ENCODE measurements around the gene CRISPLD2.
"Not testable (repeated sequence)": the region's sequence is repeated elsewhere in the genome, so short reads cannot be mapped to it uniquely, and the experiment has no call there.

The CRISPLD2 gene

DNA sequence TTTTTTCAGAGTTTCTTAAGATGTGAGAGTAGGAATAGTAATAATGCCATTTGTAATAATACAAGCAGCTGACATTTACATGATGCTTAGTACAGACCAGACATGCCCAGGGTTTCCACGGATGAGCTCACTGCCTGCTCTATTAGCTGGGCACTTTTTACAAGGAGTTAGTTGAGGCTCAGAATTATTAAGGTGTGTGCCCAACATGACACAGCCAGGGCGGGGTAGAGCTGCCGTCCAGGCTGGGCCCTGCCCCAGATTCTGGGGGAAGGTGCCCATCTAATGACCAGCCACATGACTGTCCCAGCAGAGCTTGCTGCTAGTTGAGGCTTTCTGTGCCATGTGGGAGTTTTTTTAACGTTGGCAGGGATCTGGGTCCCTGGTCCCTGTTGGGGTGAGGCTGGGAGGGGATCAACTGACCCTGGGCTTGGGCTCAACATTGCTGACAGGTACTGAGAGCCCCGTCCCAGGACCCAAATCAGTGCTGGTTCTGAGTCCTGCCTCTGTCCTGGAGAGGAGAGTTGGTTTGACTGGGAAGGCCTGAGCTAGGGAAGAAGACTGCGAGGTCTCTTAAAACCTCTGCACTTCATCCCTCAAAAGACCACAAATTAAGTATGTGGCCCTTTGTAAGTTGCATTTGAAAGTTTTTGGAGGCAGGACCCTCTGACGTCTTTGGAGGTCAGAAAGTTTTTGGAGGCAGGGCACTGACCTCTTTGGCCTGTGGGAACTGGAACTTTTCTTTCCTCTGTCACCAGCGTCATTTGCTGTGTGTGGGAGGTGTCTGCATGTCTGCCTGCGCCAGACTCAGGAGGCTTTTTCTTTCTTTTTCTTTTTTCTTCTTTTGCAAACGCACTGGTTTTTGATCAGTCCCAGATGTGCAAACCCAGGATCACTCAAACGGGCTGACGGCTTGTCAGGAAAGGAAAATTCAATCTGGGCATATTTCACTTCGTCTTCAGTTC, 2.2 kb downstream of the CRISPLD2 start:
- no peak for DNase-seq (ENCODE audit: low read depth)

DNA sequence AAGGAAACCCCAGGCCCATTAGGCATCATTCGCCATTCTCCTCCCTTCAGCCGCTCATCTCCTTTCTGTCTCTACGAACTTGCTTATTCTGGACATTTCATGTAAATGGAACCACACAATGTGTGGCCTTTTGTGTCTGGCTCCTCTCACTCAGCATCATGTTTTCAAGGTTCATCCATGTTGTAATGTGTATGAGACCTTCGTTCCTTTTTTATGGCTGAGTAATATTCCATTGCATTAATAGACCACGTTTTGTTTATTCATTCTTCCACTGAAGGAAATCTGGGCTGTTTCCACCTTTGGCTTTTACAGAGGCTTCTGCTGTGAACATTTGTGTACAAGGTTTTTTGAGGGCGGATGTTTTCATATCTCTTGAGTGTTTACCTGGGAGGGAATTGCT, 3.2 kb downstream of the CRISPLD2 start:
- no peak for DNase-seq (ENCODE audit: low read depth)

DNA sequence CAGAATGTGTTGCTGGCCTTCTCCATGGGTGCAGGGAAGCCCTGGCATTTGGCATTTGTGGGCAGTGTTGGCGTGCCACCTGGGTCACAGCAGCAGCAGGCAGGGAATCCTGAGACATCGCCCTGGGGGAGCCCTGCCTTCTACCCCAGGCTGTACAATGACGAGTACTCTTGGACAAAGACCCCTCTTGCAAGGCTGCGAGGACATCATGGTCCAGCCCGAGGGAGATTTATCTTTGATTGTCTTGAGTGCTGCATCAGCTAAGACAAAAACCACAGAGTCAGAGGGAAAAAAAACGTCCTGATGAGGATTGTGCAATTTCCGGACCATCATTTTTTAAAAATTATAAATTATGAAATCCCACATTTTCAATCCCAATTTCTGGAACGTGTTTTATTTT, 3.7 kb downstream of the CRISPLD2 start:
- no peak for DNase-seq (ENCODE audit: low read depth)

DNA sequence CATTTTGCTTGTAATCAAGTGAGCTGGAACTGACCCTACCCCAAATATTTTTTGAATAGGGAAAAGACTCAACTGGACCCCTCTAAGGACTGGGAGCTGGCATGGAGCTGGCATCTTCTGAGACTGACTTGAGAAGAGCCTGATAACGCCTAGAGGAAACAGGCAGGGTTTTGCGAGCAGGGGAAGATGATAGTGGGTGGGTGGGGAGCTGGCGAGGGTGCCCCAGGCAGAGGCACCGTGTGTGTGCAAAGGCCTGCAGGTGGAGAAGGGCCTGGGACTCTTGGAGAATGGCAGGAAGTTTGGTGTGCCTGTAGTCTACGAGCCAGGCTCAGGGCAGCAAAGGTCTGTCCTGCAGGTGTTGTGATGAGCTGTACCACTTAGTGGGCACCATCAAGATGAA, 4.1 kb downstream of the CRISPLD2 start:
- DNase-seq (ENCODE audit: low read depth), result no peak

DNA sequence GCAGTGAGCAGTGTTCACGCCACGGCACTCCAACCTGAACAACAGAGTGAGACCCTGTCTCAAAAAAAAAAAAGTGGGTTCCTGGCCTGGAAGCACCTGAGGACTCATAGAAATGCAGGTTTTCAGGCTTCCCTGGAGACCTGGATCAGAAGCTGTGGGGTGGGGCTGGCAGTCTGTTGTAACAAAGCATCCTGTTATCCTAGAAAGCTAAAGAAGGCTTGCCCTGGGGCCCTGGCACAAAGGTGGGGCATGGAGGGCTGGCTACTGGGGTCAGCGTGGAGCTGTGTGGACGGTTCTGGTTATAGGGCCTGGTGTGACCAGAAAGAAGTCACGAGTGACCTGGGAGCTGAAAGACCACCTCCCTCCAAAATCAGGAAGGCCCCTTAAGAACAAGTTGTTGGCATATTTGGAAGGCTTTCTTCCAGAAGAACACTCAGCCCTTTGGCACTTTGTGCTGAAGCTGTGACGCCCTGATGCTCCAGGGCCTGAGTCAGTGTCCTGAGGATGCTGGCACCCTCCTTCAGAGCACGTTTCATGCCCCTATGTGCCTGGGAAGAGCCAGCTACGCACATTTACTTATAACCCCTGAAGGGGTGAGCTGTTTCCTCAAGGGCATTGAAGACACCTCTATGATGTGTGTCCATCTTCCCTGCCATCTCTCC, 6.2 kb downstream of the CRISPLD2 start:
- DNase-seq (ENCODE audit: low read depth), result no peak

DNA sequence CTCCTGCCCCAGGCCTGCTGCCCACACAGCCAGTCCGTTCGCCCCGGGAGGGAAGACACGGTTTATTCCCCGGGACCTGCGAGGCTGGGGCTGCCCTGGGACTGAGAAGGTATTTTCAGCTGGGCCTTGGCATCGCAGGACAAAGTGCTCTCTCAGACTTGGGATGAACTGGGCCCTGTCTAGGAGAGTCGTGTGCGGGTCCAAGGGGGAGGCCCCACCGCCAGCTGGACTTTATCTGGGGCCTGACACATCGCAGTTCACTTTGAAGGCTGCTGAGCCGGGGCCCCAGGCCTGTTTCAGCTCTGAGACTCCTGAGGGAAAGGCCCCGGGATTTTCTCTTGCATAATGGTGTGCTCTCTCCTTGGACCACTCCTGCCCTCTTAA, 6.8 kb downstream of the CRISPLD2 start:
- no peak for DNase-seq (ENCODE audit: low read depth)

DNA sequence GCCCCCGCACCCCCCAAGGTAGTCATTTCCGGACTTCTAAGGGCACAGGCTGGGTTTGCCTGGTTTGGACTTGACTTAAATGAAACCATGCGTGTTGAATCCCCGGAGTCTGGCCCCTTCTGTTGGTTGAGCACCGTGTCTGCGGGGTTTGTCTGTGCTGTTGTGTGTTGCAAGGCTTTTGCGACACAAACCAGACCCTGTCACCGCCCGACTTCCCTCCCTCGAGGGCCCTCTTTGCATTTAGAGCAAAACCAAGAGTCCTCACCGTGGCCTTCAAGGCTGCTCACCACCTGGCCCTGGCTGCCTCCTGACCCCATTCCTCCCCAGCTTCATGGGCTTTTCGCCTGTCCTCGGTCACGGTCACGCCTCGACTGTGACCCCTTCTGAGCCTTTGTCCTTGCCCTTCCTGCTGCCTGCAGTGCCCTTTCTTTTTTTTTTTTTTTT, 7.4 kb downstream of the CRISPLD2 start:
- no peak for DNase-seq (ENCODE audit: low read depth)

DNA sequence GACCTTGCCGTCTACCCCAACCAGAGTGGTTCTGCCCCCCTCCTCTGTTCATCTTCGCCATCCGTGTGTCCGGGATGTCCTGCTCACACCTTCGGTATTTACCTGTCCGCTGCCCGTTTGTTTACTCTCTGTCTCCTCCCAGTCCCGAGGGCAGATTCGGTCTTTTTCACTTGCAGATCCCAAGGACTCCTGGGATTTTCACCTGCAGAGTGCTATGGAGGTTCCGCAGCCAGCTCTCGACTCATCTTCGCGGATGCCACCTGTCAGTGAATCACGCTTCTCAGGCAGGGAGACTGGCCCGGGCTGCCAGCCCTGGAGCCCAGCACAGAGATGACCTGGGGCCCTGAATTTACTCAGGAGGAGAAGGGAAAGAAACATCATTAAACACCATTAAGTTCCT, 8.1 kb downstream of the CRISPLD2 start:
- no peak for DNase-seq (ENCODE audit: low read depth)

DNA sequence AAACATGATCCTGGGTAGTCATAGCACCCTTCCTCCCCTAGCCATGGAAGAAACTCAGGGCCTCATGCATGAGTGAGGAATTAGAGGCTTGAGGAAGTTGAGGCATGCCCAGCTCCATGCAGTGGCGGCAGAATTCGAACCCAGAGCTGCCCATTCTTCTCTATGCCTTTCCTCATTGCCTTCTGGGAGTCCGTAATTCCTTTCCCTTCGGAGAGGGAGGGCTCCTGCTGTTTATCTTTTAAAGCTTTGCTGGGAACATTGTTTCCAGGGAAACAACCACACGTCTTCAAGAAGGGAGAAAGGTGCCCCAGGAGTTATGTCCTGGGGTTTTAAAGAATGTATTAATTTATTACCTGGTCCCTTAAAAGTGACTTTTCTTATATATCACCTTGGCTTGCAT, 8.5 kb downstream of the CRISPLD2 start:
- no peak for DNase-seq (ENCODE audit: low read depth)

DNA sequence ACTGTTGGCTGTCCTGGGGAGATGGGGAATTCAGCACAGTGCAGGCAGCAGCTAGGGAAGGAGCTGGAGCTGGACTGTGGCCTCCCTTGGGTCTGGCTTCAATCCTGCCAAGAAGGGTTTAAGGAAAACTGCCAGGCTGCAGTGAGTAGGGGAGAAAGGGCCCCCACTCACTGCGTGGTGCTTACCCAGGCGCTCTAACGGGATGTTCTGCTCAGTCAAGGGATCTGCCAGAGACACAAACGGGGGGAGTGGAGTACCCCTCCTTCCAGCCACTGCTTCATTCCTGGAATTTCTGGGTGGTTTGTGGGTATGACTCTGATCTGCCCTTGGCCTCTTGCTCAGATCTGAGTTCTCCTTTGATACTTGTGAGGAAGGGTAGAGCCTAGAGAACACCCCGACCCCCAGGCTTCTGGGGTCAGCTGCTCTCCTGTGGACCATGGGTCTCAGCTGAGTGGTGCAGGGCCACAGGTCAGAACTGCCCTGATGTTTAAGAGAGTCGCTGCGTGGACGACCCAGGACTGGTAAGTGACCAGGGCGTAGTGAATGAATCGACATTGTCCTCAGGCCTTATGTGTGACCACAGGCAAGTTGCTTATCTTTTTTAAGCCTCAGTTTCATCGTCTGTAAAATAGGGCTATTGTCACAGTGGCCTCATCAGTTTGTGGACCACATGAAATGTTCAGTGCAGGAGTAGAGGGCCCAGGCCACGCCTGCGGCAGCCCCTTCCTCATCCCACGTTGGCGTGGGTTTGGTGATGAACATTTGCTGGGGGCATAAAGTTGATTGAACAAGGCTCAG, 9.6 kb downstream of the CRISPLD2 start:
- DNase-seq (ENCODE audit: low read depth), result no peak

DNA sequence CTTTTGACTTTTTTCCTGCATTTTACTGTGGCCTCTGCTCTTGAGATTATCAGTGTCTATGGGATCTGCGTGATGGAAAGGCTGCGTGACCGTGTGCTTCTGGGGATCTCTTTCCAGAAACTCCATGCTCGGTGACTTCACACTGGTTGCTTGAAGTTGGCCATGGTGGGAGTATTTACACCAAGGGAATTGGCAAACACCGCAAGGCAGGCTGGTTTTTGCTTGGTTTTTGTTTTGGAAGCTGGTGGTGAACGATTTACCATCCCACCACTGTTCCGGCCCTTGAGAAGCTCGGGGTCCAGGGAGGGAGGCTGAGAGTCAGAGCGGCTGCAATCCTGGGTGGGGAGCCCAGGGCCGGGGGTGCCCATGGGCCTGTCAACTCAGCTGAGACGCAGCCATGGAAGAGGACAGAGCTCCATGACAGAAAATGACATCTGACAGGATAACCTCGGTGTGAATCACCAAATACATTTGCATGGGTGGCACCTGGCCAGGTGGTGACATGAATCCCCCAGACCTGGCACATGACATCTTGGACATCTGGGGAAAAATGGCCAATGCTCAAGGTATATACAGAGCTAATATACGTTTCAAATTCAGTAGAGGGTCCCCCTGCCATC, 11.1 kb downstream of the CRISPLD2 start:
- DNase-seq (ENCODE audit: low read depth), result no peak

DNA sequence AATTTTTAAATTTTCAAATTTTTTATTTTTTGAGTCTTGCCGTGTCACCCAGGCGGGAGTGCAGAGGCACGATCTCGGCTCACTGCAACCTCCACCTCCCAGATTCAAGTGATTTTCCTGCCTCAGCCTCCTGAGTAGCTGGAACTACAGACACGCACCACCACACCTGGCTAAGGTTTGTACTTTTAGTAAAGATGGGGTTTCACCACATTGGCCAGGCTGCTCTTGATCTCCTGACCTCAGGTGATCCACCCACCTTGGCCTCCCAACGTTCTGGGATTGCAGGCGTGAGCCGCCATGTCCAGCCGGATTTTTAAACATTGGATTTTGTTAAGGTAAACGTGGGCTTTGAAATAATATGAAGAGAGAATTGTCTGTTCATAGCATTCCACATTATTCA, 11.9 kb downstream of the CRISPLD2 start:
- DNase-seq (ENCODE audit: low read depth), result not testable (repeated sequence)

DNA sequence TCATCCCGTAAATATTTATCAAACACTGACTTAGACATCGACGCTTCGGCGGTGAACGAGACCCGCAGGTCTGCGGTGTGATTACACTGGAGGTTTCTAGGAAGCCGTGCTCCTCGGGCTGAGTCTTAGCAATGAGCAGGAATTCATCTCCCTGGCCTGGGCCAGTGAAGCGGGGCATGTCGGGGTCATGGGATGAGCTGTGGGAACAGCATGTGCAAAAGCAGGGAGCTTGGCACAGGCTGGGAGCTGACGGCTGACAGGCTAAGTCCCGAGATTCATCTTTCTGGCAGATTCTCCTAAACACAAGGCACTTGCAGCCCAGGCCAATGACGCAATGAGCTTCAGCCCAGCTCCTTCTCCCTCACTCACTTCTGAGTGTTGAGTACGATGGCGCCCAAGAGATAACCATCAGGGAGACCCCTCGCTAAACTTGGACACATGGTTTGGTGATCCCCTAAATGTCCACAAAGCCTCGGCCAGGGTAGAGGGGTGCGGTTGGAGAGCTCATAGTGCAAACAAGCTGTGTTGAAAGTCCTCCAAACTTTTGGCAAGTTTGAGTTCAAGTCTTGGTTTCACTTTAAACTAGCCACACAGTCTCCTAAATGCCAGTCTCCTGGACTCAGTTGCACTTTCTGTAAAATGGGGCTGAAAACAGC, 12.8 kb downstream of the CRISPLD2 start:
- no peak for DNase-seq (ENCODE audit: low read depth)

DNA sequence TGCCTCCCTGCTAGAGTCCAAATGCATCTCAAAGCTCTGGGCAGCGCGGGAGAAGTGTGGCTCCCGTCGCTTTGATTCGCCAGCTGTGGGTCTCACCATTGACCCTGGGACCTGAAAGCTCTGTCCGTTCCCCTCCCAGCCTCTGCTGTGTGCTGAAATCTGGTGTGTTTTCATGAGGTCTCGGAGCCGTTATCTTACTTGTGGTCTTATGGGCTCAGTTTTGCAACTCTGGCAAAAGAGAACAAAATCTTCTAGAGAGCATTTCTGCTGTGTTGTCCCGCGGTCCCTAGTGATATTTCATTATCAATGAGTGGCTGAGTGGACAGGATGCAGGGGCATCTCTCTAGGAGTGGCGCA, 13.3 kb downstream of the CRISPLD2 start:
- DNase-seq (ENCODE audit: low read depth), result no peak

DNA sequence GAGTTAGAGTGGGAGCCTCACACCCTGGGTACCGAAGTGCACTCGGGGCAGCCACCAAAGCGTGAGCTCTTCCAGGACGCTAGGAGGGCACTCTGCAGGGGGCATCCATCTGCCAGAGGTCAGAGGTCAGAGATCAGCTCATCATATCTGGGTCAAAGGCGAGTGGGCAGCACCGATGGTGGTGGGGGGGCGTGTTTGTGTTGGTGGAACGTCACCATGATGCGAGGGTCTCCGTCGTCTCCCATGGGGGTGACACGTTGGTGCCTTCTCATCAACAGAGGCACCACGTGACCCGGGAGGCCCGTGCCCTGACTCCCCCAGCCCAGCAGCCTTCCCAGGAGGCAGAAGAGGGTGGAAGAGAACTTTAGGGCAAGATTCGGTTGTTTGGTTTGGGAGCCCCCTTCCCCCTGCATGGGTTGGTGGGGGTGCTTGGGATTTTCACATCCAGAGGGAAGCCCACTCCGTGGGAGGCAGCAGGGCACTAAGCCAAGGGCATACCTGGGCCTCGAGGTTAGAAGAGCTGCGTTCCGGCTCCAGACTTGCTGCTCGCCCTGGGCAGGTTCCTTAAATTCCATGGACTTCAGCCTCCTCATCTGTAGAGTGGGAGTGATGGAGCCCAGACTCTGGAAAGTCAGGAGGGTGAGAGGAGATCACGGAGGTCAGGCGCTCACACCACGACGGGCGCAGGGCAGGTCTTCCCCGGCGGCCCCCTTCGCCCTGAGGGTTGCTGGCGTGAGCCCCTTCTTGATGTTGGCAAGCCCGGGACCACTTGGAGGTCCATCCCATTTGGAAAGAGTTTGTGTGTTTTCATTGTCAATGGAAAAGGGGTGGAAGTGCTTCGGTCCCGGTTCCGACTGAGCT, 14.0 kb downstream of the CRISPLD2 start:
- no peak for DNase-seq (ENCODE audit: low read depth)

DNA sequence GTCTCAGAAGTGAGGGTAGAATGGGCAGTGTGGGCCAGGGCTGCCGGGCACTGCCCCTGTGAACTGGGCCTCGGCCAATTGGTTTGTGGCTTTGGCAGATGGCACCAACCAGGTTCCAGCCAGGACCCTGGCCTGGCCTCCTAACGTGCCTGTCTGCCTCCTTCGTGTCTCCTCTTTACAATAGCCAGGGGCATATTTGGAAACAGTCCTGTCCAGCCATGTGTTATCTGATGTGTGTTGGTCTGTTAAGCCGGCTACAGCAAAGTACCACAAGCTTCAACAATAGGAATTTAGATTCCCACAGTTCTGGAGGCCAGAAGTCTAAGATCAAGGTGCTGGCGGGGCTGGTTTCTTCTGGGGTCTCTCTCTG, 14.6 kb downstream of the CRISPLD2 start:
- no peak for DNase-seq (ENCODE audit: low read depth)

DNA sequence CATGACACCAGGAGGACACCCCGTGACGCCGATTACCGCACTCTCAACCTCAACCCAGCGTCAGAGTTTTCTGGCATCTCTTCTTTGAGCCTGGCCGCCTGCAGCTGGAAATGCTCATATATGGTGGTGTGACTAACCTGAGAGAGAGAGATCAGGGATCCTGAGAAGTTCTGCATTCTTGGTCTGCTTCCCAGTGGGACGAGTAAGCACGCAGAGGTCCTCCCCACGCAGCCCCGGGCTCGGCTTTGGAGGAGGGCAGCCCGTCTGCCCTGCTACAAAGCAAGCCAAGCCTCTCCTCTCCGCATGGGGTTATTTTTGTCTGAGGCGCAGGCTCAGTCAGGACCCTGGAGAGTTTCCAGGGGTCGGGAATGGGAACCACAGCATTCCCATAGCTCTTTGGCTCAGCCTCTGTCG, 16.5 kb downstream of the CRISPLD2 start:
- DNase-seq (ENCODE audit: low read depth), result no peak

DNA sequence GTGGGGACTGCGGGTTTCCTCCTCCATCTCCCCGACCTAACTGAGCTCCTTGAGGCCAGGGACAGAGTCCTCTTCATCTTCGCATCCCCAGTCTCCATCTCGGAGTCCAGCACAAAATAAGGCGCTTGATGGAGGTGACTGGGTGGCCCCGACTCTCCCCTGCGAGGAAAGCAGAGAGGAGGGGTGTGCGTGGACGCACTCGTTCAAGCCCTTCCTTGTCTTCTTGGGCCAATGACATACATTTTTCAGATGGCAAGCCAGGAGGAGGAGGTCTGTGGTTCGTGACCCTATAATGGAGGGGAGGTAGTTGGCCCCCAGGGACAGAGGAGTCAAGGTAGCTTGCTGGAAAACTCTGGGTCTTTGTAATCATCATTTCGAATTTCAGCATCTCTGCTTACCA, 17.2 kb downstream of the CRISPLD2 start:
- DNase-seq (ENCODE audit: low read depth), result no peak

DNA sequence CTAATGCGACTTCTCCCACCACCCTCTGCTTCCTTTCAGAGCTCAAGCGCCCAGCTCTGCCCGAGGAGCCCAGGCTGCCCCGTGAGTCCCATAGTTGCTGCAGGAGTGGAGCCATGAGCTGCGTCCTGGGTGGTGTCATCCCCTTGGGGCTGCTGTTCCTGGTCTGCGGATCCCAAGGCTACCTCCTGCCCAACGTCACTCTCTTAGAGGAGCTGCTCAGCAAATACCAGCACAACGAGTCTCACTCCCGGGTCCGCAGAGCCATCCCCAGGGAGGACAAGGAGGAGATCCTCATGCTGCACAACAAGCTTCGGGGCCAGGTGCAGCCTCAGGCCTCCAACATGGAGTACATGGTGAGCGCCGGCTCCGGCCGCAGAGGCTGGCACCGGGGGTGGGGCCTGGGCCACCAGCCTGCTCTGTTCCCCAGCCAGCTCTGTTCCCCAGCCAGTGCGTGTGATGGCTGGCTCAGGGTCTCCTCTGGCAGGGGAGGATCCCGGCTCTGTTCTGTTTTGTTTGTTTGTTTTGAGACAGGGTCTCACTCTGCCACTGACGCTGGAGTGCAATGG, 18.7 kb downstream of the CRISPLD2 start:
- no peak for DNase-seq (ENCODE audit: low read depth)

DNA sequence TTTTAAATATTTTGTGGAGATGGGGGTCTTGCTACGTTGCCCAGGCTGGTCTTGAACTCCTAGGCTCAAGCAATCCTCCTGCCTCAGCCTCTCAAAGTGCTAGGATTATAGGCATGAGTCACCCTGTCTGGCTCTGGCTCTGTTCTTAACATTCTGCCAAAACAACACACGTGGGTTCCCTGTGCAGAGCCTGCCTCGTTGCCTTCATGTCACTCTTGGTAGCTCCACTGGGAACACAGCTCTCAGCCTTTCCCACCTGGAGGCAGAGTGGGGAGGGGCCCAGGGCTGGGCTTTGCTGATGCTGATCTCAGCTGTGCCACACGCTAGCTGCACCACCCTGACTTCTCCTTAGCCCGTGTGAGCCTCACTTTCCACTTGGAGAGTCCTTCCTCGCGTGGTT, 19.3 kb downstream of the CRISPLD2 start:
- no peak for DNase-seq (ENCODE audit: low read depth)
